Tibial nerve (tissue), 4 donors: ENCODE data around the gene SH2D3C. TPM values are rescaled to one million over a fixed set of nuclear protein-coding genes. Genes with fewer than 3 reads are reported as not detected.

ENCODE experiments used
- DNase-seq, 2 donors: peaks; one replicate each; pipeline ENCODE4 v3.0.0-alpha.2; 2019; ENCODE audit warnings: low spot score in 2 of 2
- H3K27ac ChIP-seq, 4 donors: fragments of 200-600 bp; sonication (generic) in 3 of 4; one replicate each; pipeline ENCODE4 v1.5.1; 2017 to 2019; ENCODE audit warnings: mild to moderate bottlenecking in 1 of 4
- H3K27me3 ChIP-seq, 2 donors: fragments of 200-600 bp; sonication (generic) in 1 of 2; one replicate each; pipeline versions ENCODE4 v1.5.1 to v1.6.0; 2017 to 2019
- H3K36me3 ChIP-seq, 3 donors: fragments of 200-600 bp; sonication (generic); one replicate each; pipeline ENCODE4 v1.5.1; 2018 to 2019
- H3K4me1 ChIP-seq, 4 donors: fragments of 200-600 bp; sonication (generic) in 3 of 4; one replicate each; pipeline ENCODE4 v1.5.1; 2017 to 2019
- H3K4me3 ChIP-seq, 4 donors: fragments of 200-600 bp; sonication (generic) in 3 of 4; one replicate each; pipeline ENCODE4 v1.5.1; 2017 to 2019; ENCODE audit warnings: mild to moderate bottlenecking in 1 of 4, moderate library complexity in 1 of 4
- H3K9me3 ChIP-seq, 4 donors: fragments of 200-600 bp; sonication (generic) in 3 of 4; one replicate each; pipeline ENCODE4 v1.5.1; 2017 to 2019
- EP300 ChIP-seq, 2 donors: sonication (generic); formaldehyde crosslinking; IDR thresholded peaks; one replicate each; pipeline ENCODE4 v1.6.1; 2017; ENCODE audit warnings: antibody characterized with exemption in 2 of 2, mild to moderate bottlenecking in 1 of 2
- POLR2A ChIP-seq, 2 donors: fragments of 450-650 bp; IDR thresholded peaks; one replicate each; pipeline ENCODE4 v1.6.1; 2017; ENCODE audit warnings: antibody characterized with exemption in 2 of 2, mild to moderate bottlenecking in 2 of 2, moderate library complexity in 2 of 2
- WGBS, 2 donors: methylation state at CpG; one replicate each; pipeline ENCODE4 v1.1.5; 2018; 5-methylcytosine and 5-hydroxymethylcytosine counted together
- total RNA-seq, 4 donors: library from RNA; depleted of rRNA; stranded (reverse); fragments of >200 nt; gene quantifications; one replicate each; pipeline ENCODE4 v1.1.0, GENCODE V29; 2016
- TF ChIP-seq, protein P1 (sequence below), 5 experiments: fragments of 200-600 bp in 3 of 5; fragments of 450-650 bp in 2 of 5; sonication (generic) in 3 of 5; IDR thresholded peaks; one replicate each; pipeline ENCODE4 v1.5.1; 2016 to 2019; ENCODE audit warnings: antibody characterized with exemption in 5 of 5, mild to moderate bottlenecking in 3 of 5, moderate library complexity in 2 of 5

Gene SH2D3C
- total RNA-seq, 4 donors from 2014 or later: 4.2 to 18.9 (median 13.4) TPM

DNA sequence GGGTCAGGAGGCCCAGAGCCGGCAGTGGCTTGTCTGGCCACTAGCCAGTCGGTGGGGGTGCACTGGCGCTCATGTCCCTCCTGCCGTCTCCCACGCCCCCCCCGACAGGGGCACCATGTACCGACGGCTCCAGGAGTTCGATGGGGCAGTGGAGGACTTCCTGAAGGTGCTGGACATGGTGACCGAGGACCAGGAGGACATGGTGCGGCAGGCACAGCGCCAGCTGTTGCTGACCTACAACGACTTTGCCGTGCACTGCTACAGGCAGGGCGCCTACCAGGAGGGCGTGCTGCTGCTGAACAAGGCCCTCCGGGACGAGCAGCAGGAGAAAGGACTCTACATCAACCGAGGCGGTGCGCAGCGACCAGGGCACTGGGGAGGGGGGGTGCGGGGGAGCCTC, 54.5 kb downstream of the SH2D3C start:
- Histone ChIP-seq H3K9me3 (no peaks in the 10 kb centered on the region), H3K4me3 (no peak overlapping the region), H3K36me3 (no peaks in the 10 kb centered on the region), H3K4me1 (peaks cover 0 to 11% (median 0%) of the 10 kb centered on the region in 4 donors), H3K27me3 (peaks cover 0 to 9% of the 10 kb centered on the region in 2 donors), H3K27ac (no peak overlapping the region)
- 46 to 53% methylated on average over 19 of the region's 23 CpGs for WGBS, 2 donors
- DNase-seq: no peak
- TF ChIP-seq POLR2A (IDR thresholded peaks at IDR 0.05) (no peak), EP300 (IDR thresholded peaks at IDR 0.05) (no peak)
- TF ChIP-seq, protein P1, sequence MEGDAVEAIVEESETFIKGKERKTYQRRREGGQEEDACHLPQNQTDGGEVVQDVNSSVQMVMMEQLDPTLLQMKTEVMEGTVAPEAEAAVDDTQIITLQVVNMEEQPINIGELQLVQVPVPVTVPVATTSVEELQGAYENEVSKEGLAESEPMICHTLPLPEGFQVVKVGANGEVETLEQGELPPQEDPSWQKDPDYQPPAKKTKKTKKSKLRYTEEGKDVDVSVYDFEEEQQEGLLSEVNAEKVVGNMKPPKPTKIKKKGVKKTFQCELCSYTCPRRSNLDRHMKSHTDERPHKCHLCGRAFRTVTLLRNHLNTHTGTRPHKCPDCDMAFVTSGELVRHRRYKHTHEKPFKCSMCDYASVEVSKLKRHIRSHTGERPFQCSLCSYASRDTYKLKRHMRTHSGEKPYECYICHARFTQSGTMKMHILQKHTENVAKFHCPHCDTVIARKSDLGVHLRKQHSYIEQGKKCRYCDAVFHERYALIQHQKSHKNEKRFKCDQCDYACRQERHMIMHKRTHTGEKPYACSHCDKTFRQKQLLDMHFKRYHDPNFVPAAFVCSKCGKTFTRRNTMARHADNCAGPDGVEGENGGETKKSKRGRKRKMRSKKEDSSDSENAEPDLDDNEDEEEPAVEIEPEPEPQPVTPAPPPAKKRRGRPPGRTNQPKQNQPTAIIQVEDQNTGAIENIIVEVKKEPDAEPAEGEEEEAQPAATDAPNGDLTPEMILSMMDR (IDR thresholded peaks at IDR 0.05): no peak

DNA sequence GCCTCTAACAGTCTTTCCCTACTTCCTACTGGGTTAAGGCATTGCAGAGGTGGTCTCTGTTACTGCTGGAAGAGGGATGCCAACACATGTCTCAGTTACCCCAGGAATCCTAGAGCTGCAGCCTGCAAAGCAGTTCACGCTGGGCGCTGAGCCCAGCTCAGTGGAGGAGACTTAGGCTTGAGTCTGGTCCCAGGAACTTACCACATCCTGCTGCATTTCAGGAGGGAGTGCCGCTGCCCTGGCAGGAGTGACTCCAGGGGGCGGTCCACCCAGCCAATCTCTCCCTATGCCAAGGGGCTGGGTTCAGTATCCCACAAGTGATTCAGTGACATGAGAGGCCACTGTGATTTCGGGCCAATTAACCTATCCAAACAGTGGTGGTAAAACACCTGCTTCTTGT, 55.0 kb downstream of the SH2D3C start:
- Histone ChIP-seq H3K27ac (no peak overlapping the region), H3K27me3 (peaks cover 0 to 9% of the 10 kb centered on the region in 2 donors), H3K4me1 (peaks cover 0 to 11% (median 0%) of the 10 kb centered on the region in 4 donors), H3K4me3 (no peak overlapping the region), H3K36me3 (no peaks in the 10 kb centered on the region), H3K9me3 (no peaks in the 10 kb centered on the region)
- 80 to 84% methylated on average over 5 of the region's 5 CpGs for WGBS, 2 donors
- no peak for TF ChIP-seq POLR2A (IDR thresholded peaks at IDR 0.05)
- no peak for TF ChIP-seq EP300 (IDR thresholded peaks at IDR 0.05)
- no peak for DNase-seq

DNA sequence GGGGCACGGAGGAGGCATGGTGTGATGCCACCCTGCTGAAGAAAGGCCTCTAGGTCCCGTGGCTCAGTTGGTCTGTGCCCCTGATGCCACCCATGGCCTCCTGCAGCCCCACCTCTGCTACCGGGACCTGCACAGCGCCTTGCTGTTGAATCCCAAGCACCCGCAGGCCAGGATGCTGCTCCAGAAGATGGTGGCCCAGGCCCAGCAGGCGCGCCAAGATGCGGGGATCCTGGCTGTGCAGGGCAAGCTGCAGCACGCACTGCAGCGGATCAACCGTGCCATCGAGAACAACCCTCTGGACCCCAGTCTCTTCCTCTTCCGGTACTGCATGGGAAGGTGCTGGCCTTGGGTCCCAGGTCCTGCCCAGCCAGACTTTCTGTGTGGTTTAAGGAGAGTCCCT, 55.5 kb downstream of the SH2D3C start:
- WGBS, 2 donors: 92 to 95% methylated on average over 6 to 13 of the region's 13 CpGs
- H3K4me1 ChIP-seq: peaks cover 0 to 11% (median 0%) of the 10 kb centered on the region in 4 donors
- DNase-seq: no peak
- TF ChIP-seq, protein P1 (IDR thresholded peaks at IDR 0.05): no peak
- TF ChIP-seq EP300 (IDR thresholded peaks at IDR 0.05): no peak
- no peak for TF ChIP-seq POLR2A (IDR thresholded peaks at IDR 0.05)
- peaks cover 0 to 9% of the 10 kb centered on the region in 2 donors for H3K27me3 ChIP-seq
- no peaks in the 10 kb centered on the region for H3K9me3 ChIP-seq
- no peak overlapping the region for H3K4me3 ChIP-seq
- H3K36me3 ChIP-seq: no peaks in the 10 kb centered on the region
- H3K27ac ChIP-seq: no peak overlapping the region

DNA sequence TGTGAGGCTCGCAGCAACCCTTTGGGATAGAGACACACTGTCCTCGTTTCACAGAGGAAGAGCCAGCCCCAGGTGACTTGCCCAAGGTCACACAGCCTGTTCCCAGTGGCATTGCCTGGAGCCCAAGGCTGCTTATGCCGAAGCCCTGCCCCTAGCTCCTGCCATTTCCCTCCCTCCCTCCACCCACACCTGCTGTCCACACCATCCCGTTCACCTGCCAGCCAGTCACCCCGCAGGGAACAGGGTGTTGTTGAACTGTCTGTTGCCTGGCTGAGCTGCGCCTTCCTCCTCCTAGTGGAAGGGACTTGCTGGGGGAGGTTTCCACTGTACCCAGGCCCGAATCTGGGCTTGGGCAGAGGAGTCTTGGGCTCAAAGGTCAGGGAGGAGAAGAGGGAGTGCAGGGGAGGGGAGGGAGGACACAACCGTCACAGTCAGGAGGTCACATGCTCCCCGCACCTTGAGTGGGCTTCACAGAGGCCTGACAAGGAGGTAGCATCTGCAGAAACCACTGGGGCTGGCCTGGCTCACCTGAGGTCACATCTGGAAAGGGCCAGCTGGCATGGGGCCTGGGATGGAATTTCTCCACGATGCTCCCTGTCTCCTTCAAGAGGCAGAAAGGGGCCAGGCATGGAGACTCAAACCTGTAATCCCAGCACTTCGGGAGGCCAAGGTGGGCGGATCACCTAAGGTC, 56.3 kb downstream of the SH2D3C start:
- H3K27ac ChIP-seq: no peak overlapping the region
- peaks cover 0 to 11% (median 0%) of the 10 kb centered on the region in 4 donors for H3K4me1 ChIP-seq
- no peak overlapping the region for H3K4me3 ChIP-seq
- H3K27me3 ChIP-seq: peaks cover 0 to 9% of the 10 kb centered on the region in 2 donors
- H3K36me3 ChIP-seq: no peaks in the 10 kb centered on the region
- DNase-seq: no peak
- 73 to 79% methylated on average over 12 of the region's 12 CpGs for WGBS, 2 donors
- TF ChIP-seq POLR2A (IDR thresholded peaks at IDR 0.05) (no peak), EP300 (IDR thresholded peaks at IDR 0.05) (no peak)
- TF ChIP-seq, protein P1 (IDR thresholded peaks at IDR 0.05): no peak
- no peaks in the 10 kb centered on the region for H3K9me3 ChIP-seq

DNA sequence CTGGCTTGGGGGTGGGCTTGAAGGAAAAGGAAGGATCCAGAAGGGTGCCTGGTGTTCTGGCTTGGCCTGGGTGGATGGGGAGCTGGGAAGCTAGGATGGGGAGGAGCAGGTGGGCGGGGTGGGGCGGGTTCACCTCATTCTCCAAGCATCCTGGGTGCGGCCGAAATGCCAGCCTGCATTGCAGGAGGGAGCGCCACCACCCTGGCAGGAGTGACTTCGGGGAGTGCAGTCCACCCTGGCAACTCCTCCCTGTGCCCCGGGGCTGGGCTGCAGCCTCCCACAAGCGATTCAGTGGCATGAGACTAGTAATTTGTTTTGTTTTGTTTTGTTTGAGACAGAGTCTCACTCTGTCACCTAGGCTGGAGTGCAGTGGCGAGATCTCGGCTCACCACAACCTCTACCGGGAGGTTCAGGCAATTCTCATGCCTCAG, 57.1 kb downstream of the SH2D3C start:
- 51 to 61% methylated on average over 10 to 11 of the region's 11 CpGs for WGBS, 2 donors
- Histone ChIP-seq H3K27me3 (peaks cover 0 to 9% of the 10 kb centered on the region in 2 donors), H3K9me3 (no peaks in the 10 kb centered on the region)

More for the DNA sequence above, 57.1 kb downstream of the SH2D3C start:
- Histone ChIP-seq H3K36me3 (no peaks in the 10 kb centered on the region), H3K27ac (no peak overlapping the region), H3K4me3 (no peak overlapping the region), H3K4me1 (peaks cover 0 to 12% (median under 1%) of the 10 kb centered on the region in 4 donors)
- no peak for TF ChIP-seq EP300 (IDR thresholded peaks at IDR 0.05)
- TF ChIP-seq, protein P1 (IDR thresholded peaks at IDR 0.05): no peak
- TF ChIP-seq POLR2A (IDR thresholded peaks at IDR 0.05): no peak
- no peak for DNase-seq
